ENCODE results near the gene RANGAP1. TPM values are rescaled to one million over a fixed set of nuclear protein-coding genes. Genes with fewer than 3 reads are reported as not detected.

Gene RANGAP1
- polyA plus RNA-seq, 1 donor (not counting 4 experiments of a cell fraction or from before 2014, with no cell fraction given), result 85.9 TPM

GRCh38 chr22:41229730-41230400 is 56.1 kb downstream of the RANGAP1 start:
- peaks cover 26 to 32% of the 10 kb centered on the region in 2 experiments for H3K36me3 ChIP-seq (ENCODE audit: control insufficient read depth in 2 of 2, extremely low read depth in 1 of 2, insufficient read depth in 2 of 2, low read length in 2 of 2)

DNA sequence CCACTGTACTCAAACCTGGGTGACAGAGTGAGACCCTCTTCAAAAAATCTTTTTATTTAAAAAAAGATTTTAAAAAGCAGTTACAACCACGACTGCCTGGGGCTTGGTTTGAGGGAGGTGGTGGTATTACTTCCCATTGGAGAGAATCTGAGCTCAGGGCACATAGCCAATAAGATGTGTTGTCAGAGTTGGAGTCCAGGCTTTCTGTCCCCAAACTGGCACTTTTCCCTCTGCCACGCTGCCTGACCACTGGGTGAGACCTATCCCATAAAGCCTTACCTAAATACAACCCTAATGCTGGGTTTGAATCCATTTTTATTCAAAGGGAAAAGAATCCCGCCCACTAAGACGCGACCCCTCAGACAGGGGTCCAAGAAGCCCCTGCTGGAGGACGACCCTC is 56.8 kb downstream of the RANGAP1 start:
- Histone ChIP-seq H3K79me2 (ENCODE audit: control insufficient read depth, insufficient read depth, low read length) (no peaks in the 10 kb centered on the region), H3K4me1 (ENCODE audit: control insufficient read depth, extremely low read depth, insufficient read depth, low read length) (peaks cover 2% of the 10 kb centered on the region), H3K4me3 (ENCODE audit: control insufficient read depth in 2 of 3, extremely low read depth in 1 of 3, insufficient read depth in 2 of 3, low read depth in 1 of 3, low read length in 3 of 3) (no peak overlapping the region), H3K9me3 (ENCODE audit: control insufficient read depth, low read depth, low read length) (no peaks in the 10 kb centered on the region), H3K27me3 (ENCODE audit: control insufficient read depth, extremely low read depth, insufficient read depth, low read length) (no peaks in the 10 kb centered on the region), H3K27ac (ENCODE audit: control insufficient read depth, insufficient read depth, low read length) (no peak overlapping the region), H2AFZ (ENCODE audit: control insufficient read depth, low read length) (no peak overlapping the region), H3K36me3 (ENCODE audit: control insufficient read depth in 2 of 2, extremely low read depth in 1 of 2, insufficient read depth in 2 of 2, low read length in 2 of 2) (peaks cover 33 to 37% of the 10 kb centered on the region in 2 experiments), H4K20me1 (ENCODE audit: control insufficient read depth, extremely low read depth, insufficient read depth, low read length) (no peaks in the 10 kb centered on the region), H3K4me2 (ENCODE audit: control insufficient read depth, extremely low read depth, insufficient read depth, low read depth, low read length) (no peak overlapping the region), H3K9ac (ENCODE audit: control insufficient read depth, extremely low read depth, insufficient read depth, low read length) (no peak overlapping the region), H3K9me1 (ENCODE audit: control insufficient read depth, extremely low read depth, insufficient read depth, low read length) (no peaks in the 10 kb centered on the region)
- dilution Hi-C loops (cut with MboI; ENCODE audit: extremely low pct_ligation_motif_present, low sequenced_read_pairs), result no loop called here
- FAIRE-seq (no peak), DNase-seq (ENCODE audit: low read depth, low spot score) (no peak)
- TF ChIP-seq, protein P1, sequence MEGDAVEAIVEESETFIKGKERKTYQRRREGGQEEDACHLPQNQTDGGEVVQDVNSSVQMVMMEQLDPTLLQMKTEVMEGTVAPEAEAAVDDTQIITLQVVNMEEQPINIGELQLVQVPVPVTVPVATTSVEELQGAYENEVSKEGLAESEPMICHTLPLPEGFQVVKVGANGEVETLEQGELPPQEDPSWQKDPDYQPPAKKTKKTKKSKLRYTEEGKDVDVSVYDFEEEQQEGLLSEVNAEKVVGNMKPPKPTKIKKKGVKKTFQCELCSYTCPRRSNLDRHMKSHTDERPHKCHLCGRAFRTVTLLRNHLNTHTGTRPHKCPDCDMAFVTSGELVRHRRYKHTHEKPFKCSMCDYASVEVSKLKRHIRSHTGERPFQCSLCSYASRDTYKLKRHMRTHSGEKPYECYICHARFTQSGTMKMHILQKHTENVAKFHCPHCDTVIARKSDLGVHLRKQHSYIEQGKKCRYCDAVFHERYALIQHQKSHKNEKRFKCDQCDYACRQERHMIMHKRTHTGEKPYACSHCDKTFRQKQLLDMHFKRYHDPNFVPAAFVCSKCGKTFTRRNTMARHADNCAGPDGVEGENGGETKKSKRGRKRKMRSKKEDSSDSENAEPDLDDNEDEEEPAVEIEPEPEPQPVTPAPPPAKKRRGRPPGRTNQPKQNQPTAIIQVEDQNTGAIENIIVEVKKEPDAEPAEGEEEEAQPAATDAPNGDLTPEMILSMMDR (optimal IDR thresholded peaks at IDR 0.05 in 1 of 3, IDR thresholded peaks at IDR 0.05 in 1 of 3, conservative IDR thresholded peaks at IDR 0.05 in 1 of 3; ENCODE audit: extremely low read depth in 1 of 3, insufficient read depth in 2 of 3, low read length in 3 of 3), result no peak
- no peak for TF ChIP-seq EZH2 (IDR thresholded peaks at IDR 0.05; ENCODE audit: low read length)

More at GRCh38 chr22:41229730-41230400, 56.1 kb downstream of the RANGAP1 start:
- H3K4me3 ChIP-seq (ENCODE audit: control insufficient read depth in 2 of 3, extremely low read depth in 1 of 3, insufficient read depth in 2 of 3, low read depth in 1 of 3, low read length in 3 of 3), result no peak overlapping the region
- H3K4me1 ChIP-seq (ENCODE audit: control insufficient read depth, extremely low read depth, insufficient read depth, low read length), result peaks cover 2% of the 10 kb centered on the region
- no peak overlapping the region for H3K4me2 ChIP-seq (ENCODE audit: control insufficient read depth, extremely low read depth, insufficient read depth, low read depth, low read length)
- DNase-seq (ENCODE audit: low read depth, low spot score) (no peak), FAIRE-seq (no peak)
- no peak overlapping the region for H3K27ac ChIP-seq (ENCODE audit: control insufficient read depth, insufficient read depth, low read length)
- H2AFZ ChIP-seq (ENCODE audit: control insufficient read depth, low read length), result no peak overlapping the region
- no peak overlapping the region for H3K9ac ChIP-seq (ENCODE audit: control insufficient read depth, extremely low read depth, insufficient read depth, low read length)
- H3K9me1 ChIP-seq (ENCODE audit: control insufficient read depth, extremely low read depth, insufficient read depth, low read length), result no peaks in the 10 kb centered on the region
- no peaks in the 10 kb centered on the region for H4K20me1 ChIP-seq (ENCODE audit: control insufficient read depth, extremely low read depth, insufficient read depth, low read length)
- H3K27me3 ChIP-seq (ENCODE audit: control insufficient read depth, extremely low read depth, insufficient read depth, low read length), result no peaks in the 10 kb centered on the region
- H3K9me3 ChIP-seq (ENCODE audit: control insufficient read depth, low read depth, low read length), result no peaks in the 10 kb centered on the region
- no peak for TF ChIP-seq EZH2 (IDR thresholded peaks at IDR 0.05; ENCODE audit: low read length)
- TF ChIP-seq, protein P1 (optimal IDR thresholded peaks at IDR 0.05 in 1 of 3, IDR thresholded peaks at IDR 0.05 in 1 of 3, conservative IDR thresholded peaks at IDR 0.05 in 1 of 3; ENCODE audit: extremely low read depth in 1 of 3, insufficient read depth in 2 of 3, low read length in 3 of 3), result no peak
- dilution Hi-C loops (cut with MboI; ENCODE audit: extremely low pct_ligation_motif_present, low sequenced_read_pairs), result no loop called here
- no peaks in the 10 kb centered on the region for H3K79me2 ChIP-seq (ENCODE audit: control insufficient read depth, insufficient read depth, low read length)
